Neural cell (in vitro differentiated cells): ENCODE measurements around the gene NSL1.

Experiments used
- CTCF ChIP-seq: fragments of 450-650 bp; IDR thresholded peaks from 2 replicates; pipeline ENCODE4 v1.5.1; 2014; ENCODE audit warnings: antibody characterized with exemption, mild to moderate bottlenecking, moderate library complexity; ENCODE audit not compliant: poor library complexity, severe bottlenecking
- EP300 ChIP-seq: fragments of 450-650 bp; conservative IDR thresholded peaks from 2 replicates; pipeline ENCODE4 v1.6.1; 2014; ENCODE audit warnings: antibody characterized with exemption, mild to moderate bottlenecking, moderate library complexity; ENCODE audit not compliant: poor library complexity, severe bottlenecking
- EZH2 ChIP-seq: fragments of 200-600, 300-800 bp; shearing (Covaris generic), sonication (generic); IDR thresholded peaks from 2 replicates; pipeline ENCODE4 v1.6.1; 2014; ENCODE audit warnings: antibody characterized with exemption, low read length, borderline replicate concordance, mild to moderate bottlenecking; ENCODE audit not compliant: insufficient read depth, poor library complexity, severe bottlenecking
- POLR2AphosphoS5 ChIP-seq: IDR thresholded peaks from 2 replicates; pipeline ENCODE4 v1.6.1; 2012
- RAD21 ChIP-seq: fragments of 450-650 bp; conservative IDR thresholded peaks from 2 replicates; pipeline ENCODE4 v1.6.1; 2014; ENCODE audit warnings: antibody characterized with exemption, mild to moderate bottlenecking, moderate library complexity
- SMC3 ChIP-seq: fragments of 450-650 bp; conservative IDR thresholded peaks from 2 replicates; pipeline ENCODE4 v1.6.1; 2014; ENCODE audit warnings: antibody characterized with exemption, mild to moderate bottlenecking, moderate library complexity; ENCODE audit not compliant: poor library complexity
- TAF1 ChIP-seq: IDR thresholded peaks from 2 replicates; pipeline ENCODE4 v1.6.1; 2012; ENCODE audit warnings: low read depth

- TF ChIP-seq RAD21 (no peak), POLR2AphosphoS5 (no peak), EZH2 (no peak), CTCF (no peak), TAF1 (no peak), EP300 (no peak), SMC3 (no peak)
Measured at GRCh38 chr1:212710566-212710965, 81.0 kb downstream of the NSL1 start.
